Measurements from ENCODE around the gene FARP1.
"Not testable (repeated sequence)": the region's sequence is repeated elsewhere in the genome, so short reads cannot be mapped to it uniquely, and the experiment has no call there.

The FARP1 gene

GRCh38 chr13:98401934-98402333 is 259.0 kb downstream of the FARP1 start:
- no peak for DNase-seq (ENCODE audit: low spot score in 2 of 2)
- Histone ChIP-seq H3K27me3 (ENCODE audit: low read depth) (no peaks in the 10 kb centered on the region), H3K4me3 (no peak overlapping the region), H3K9me3 (no peaks in the 10 kb centered on the region), H3K36me3 (replicated peaks) (no peaks in the 10 kb centered on the region), H3K4me1 (peaks cover 13% of the 10 kb centered on the region)
- in situ Hi-C loops (cut with MboI; ENCODE audit: low sequenced_read_pairs) = no loop called here

- Histone ChIP-seq H3K27me3 (ENCODE audit: low read depth) (no peaks in the 10 kb centered on the region), H3K36me3 (replicated peaks) (no peaks in the 10 kb centered on the region), H3K9me3 (no peaks in the 10 kb centered on the region), H3K4me1 (peaks cover 12% of the 10 kb centered on the region), H3K4me3 (no peak overlapping the region)
- in situ Hi-C loops (cut with MboI; ENCODE audit: low sequenced_read_pairs) = no loop called here
- DNase-seq (ENCODE audit: low spot score in 2 of 2) = no peak
Observed at GRCh38 chr13:98403076-98403475, 260.2 kb downstream of the FARP1 start.

DNA sequence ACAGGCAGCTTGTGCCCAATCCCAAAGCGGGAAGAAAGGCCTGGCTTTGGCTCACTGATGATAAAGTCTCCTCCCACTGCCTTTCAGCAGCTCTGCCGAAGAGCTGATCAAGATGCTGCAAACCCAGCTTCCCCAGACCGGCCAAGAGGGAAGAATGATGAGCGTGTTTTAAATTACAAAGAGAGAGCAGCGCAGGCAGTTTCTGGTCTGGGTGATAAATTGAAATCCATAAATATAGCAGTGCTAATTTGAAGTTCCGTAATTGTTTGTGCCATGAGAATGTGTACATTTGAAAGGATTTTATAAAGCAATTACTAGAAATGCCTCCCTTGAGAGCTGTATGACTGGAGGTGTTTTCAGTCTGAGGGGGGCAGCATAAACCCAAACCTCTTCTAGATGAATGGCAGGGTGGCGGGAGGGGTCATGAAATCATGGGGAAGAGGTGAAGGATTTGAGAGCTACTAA is 262.2 kb downstream of the FARP1 start:
- peak; percentile 76 to 85 for DNase-seq (ENCODE audit: low spot score in 2 of 2)
- in situ Hi-C loops (cut with MboI; ENCODE audit: low sequenced_read_pairs) = no loop called here
- Histone ChIP-seq H3K4me1 (peaks cover 6% of the 10 kb centered on the region), H3K9me3 (no peaks in the 10 kb centered on the region), H3K27me3 (ENCODE audit: low read depth) (no peaks in the 10 kb centered on the region), H3K4me3 (no peak overlapping the region), H3K36me3 (replicated peaks) (no peaks in the 10 kb centered on the region)

- H3K36me3 ChIP-seq (replicated peaks) = no peaks in the 10 kb centered on the region
- in situ Hi-C loops (cut with MboI; ENCODE audit: low sequenced_read_pairs) = no loop called here
- H3K27me3 ChIP-seq (ENCODE audit: low read depth) = no peaks in the 10 kb centered on the region
- DNase-seq (ENCODE audit: low spot score in 2 of 2) = no peak
- H3K4me1 ChIP-seq = peaks cover 6% of the 10 kb centered on the region
- no peak overlapping the region for H3K4me3 ChIP-seq
- H3K9me3 ChIP-seq = no peaks in the 10 kb centered on the region
Observed at GRCh38 chr13:98405690-98406344, 262.9 kb downstream of the FARP1 start.

GRCh38 chr13:98406427-98406826 is 263.5 kb downstream of the FARP1 start:
- Histone ChIP-seq H3K4me3 (no peak overlapping the region), H3K4me1 (peaks cover 6% of the 10 kb centered on the region), H3K9me3 (no peaks in the 10 kb centered on the region), H3K27me3 (ENCODE audit: low read depth) (no peaks in the 10 kb centered on the region), H3K36me3 (replicated peaks) (no peaks in the 10 kb centered on the region)
- in situ Hi-C loops (cut with MboI; ENCODE audit: low sequenced_read_pairs) = no loop called here
- no peak for DNase-seq (ENCODE audit: low spot score in 2 of 2)

GRCh38 chr13:98406971-98407370 is 264.1 kb downstream of the FARP1 start:
- H3K4me3 ChIP-seq = no peak overlapping the region
- H3K36me3 ChIP-seq (replicated peaks) = no peaks in the 10 kb centered on the region
- H3K4me1 ChIP-seq = peaks cover 6% of the 10 kb centered on the region
- no peak for DNase-seq (ENCODE audit: low spot score in 2 of 2)
- no peaks in the 10 kb centered on the region for H3K9me3 ChIP-seq
- no peaks in the 10 kb centered on the region for H3K27me3 ChIP-seq (ENCODE audit: low read depth)
- in situ Hi-C loops (cut with MboI; ENCODE audit: low sequenced_read_pairs) = no loop called here

DNA sequence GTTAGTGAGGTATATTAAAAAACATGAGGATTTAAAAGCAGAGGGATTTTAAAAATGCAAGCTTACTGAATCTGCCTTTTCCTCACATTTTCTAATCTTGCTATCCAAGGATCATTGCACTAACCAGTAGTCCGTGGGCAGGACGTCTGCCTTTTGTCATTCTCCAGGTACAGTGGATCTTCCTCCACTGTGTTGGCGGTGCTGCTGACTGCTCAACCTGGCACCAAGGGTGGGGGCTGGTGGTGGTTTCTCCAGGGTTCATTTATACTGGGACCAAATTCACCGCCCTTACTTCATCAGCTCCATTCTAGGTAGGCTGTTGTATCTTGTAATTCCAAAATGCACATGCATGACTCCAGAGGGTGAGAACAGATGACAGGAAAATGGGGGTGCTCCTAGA is 264.7 kb downstream of the FARP1 start:
- in situ Hi-C loops (cut with MboI; ENCODE audit: low sequenced_read_pairs) = no loop called here
- Histone ChIP-seq H3K4me1 (peaks cover 6% of the 10 kb centered on the region), H3K36me3 (replicated peaks) (no peaks in the 10 kb centered on the region; the same call in 1 of the 2 replicates), H3K9me3 (no peaks in the 10 kb centered on the region), H3K4me3 (no peak overlapping the region), H3K27me3 (ENCODE audit: low read depth) (no peaks in the 10 kb centered on the region)
- DNase-seq (ENCODE audit: low spot score in 2 of 2) = no peak

- H3K4me3 ChIP-seq = no peak overlapping the region
- no peaks in the 10 kb centered on the region for H3K27me3 ChIP-seq (ENCODE audit: low read depth)
- no peak for DNase-seq (ENCODE audit: low spot score in 2 of 2)
- H3K9me3 ChIP-seq = no peaks in the 10 kb centered on the region
- no peaks in the 10 kb centered on the region; the same call in 1 of the 2 replicates for H3K36me3 ChIP-seq (replicated peaks)
- H3K4me1 ChIP-seq = peaks cover 6% of the 10 kb centered on the region
- in situ Hi-C loops (cut with MboI; ENCODE audit: low sequenced_read_pairs) = no loop called here
Observed at GRCh38 chr13:98409281-98409680, 266.4 kb downstream of the FARP1 start.

DNA sequence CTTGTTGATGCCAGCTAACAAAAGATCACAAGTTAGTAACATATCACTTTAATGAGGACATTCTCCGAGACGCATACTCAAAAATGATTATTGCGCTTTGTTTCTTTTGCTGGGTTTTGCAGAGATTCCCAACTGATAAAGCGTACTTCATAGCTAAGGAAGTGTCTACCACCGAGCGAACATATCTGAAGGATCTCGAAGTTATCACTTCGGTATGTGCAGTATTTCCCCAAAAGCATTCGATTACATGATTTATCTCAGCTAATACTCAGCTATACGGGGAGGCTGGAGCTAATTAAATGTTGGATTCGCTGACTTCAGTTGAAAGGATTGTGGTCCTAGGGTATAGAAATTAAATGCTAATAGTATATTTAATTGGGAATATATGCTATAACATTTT is 267.7 kb downstream of the FARP1 start:
- in situ Hi-C loops (cut with MboI; ENCODE audit: low sequenced_read_pairs) = no loop called here
- H3K4me1 ChIP-seq = no peaks in the 10 kb centered on the region
- no peak overlapping the region for H3K4me3 ChIP-seq
- H3K9me3 ChIP-seq = no peaks in the 10 kb centered on the region
- DNase-seq (ENCODE audit: low spot score in 2 of 2) = no peak
- no peaks in the 10 kb centered on the region for H3K27me3 ChIP-seq (ENCODE audit: low read depth)
- H3K36me3 ChIP-seq (replicated peaks) = no peaks in the 10 kb centered on the region; the same call in 1 of the 2 replicates

DNA sequence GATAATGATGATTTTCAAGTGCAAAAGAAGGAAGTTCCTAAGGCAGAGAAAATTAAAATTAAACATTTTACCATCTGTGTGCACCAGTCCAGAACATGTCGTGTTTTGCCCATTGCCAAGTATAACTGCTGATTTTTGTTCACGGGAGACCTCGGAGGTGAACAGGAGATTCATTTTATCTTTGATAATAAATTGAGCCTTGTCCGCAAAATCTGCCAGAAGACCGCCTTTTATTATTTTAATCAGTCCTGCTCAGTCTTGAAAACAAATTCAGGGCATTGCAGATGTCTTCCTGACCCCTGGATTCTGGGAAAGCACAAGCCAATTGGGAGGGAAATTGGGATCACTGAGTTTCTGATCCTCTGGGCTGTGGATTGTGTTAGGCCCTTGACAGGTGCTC is 268.1 kb downstream of the FARP1 start:
- H3K9me3 ChIP-seq = no peaks in the 10 kb centered on the region
- in situ Hi-C loops (cut with MboI; ENCODE audit: low sequenced_read_pairs) = no loop called here

GRCh38 chr13:98411617-98412265 is 268.8 kb downstream of the FARP1 start:
- no peak for DNase-seq (ENCODE audit: low spot score in 2 of 2)
- in situ Hi-C loops (cut with MboI; ENCODE audit: low sequenced_read_pairs) = no loop called here
- Histone ChIP-seq H3K4me3 (no peak overlapping the region), H3K9me3 (no peaks in the 10 kb centered on the region), H3K36me3 (replicated peaks) (no peaks in the 10 kb centered on the region; the same call in 1 of the 2 replicates), H3K4me1 (no peaks in the 10 kb centered on the region), H3K27me3 (ENCODE audit: low read depth) (no peaks in the 10 kb centered on the region)

More for the DNA sequence above, 268.1 kb downstream of the FARP1 start:
- Histone ChIP-seq H3K4me1 (no peaks in the 10 kb centered on the region), H3K36me3 (replicated peaks) (no peaks in the 10 kb centered on the region; the same call in 1 of the 2 replicates), H3K4me3 (no peak overlapping the region), H3K27me3 (ENCODE audit: low read depth) (no peaks in the 10 kb centered on the region)
- no peak for DNase-seq (ENCODE audit: low spot score in 2 of 2)

DNA sequence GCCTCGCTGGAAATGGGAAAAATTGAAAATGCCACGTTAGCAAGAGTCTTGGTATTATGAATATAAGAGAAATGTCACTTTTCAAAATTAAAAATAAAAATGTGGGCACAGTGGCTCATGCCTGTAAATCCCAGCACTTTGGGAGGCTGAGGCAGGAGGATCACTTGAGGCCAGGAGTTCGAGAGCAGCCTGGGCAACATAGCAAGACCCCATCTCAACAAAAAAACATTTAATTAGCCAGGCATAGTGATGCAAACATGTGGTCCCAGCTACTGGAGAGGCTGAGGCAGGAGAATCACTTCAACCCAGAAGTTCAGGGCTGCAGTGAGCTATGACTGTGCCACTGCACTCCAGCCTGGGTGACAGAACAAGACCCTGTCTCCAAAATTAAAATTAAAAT is 270.4 kb downstream of the FARP1 start:
- in situ Hi-C loops (cut with MboI; ENCODE audit: low sequenced_read_pairs); H3K36me3 ChIP-seq (replicated peaks); H3K4me1 ChIP-seq; H3K4me3 ChIP-seq; DNase-seq (ENCODE audit: low spot score in 2 of 2); H3K27me3 ChIP-seq (ENCODE audit: low read depth); H3K9me3 ChIP-seq: not testable (repeated sequence)

GRCh38 chr13:98413796-98414195 is 270.9 kb downstream of the FARP1 start:
- H3K36me3 ChIP-seq (replicated peaks) = no peaks in the 10 kb centered on the region; the same call in 1 of the 2 replicates
- H3K4me1 ChIP-seq = no peaks in the 10 kb centered on the region
- H3K9me3 ChIP-seq = no peaks in the 10 kb centered on the region
- in situ Hi-C loops (cut with MboI; ENCODE audit: low sequenced_read_pairs) = no loop called here
- no peak for DNase-seq (ENCODE audit: low spot score in 2 of 2)
- no peak overlapping the region for H3K4me3 ChIP-seq
- H3K27me3 ChIP-seq (ENCODE audit: low read depth) = no peaks in the 10 kb centered on the region

GRCh38 chr13:98415326-98416070 is 272.6 kb downstream of the FARP1 start:
- H3K4me1 ChIP-seq = no peaks in the 10 kb centered on the region
- H3K36me3 ChIP-seq (replicated peaks) = no peaks in the 10 kb centered on the region; the same call in 1 of the 2 replicates
- in situ Hi-C loops (cut with MboI; ENCODE audit: low sequenced_read_pairs) = no loop called here
- no peak for DNase-seq (ENCODE audit: low spot score in 2 of 2)
- no peaks in the 10 kb centered on the region for H3K9me3 ChIP-seq
- H3K4me3 ChIP-seq = no peak overlapping the region
- no peaks in the 10 kb centered on the region for H3K27me3 ChIP-seq (ENCODE audit: low read depth)

Measured in HAP-1 (cell line).